HG02885 (cell line): ENCODE data around the gene KRTAP23-1.

Experiments used
- ATAC-seq: cut with Tn5 transposase; IDR thresholded peaks from one replicate; pipeline ENCODE4 v1.9.1; 2021; ENCODE audit warnings: mild to moderate bottlenecking; ENCODE audit not compliant: unreplicated experiment, poor library complexity

KRTAP23-1 gene, protein sequence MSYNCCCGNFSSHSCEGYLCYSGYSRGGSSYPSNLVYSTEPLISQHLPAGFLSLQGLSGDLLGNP

DNA sequence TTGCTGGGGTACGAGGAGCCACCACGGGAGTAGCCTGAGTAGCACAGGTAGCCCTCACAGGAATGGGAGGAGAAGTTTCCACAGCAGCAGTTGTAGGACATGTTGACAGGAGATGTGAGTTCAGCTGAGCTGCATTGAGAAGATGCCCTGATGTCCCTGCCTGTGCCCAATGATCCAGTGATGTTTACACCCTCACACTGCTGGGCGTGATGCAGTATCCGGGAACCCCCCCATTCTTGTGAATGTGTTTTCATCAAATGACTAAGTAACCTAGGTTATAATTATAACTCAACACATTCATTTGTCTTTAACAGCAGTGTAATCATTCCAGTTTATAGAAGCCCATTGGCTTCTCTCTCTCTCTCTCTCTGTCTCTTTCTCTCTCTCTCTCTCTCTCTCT, at the start of gene KRTAP23-1:
KRTAP23-1 (minus strand) TSS at position 101 of the 400 bp plus-strand sequence; CDS start at position 101, 0 bp downstream.
- no peak for ATAC-seq

DNA sequence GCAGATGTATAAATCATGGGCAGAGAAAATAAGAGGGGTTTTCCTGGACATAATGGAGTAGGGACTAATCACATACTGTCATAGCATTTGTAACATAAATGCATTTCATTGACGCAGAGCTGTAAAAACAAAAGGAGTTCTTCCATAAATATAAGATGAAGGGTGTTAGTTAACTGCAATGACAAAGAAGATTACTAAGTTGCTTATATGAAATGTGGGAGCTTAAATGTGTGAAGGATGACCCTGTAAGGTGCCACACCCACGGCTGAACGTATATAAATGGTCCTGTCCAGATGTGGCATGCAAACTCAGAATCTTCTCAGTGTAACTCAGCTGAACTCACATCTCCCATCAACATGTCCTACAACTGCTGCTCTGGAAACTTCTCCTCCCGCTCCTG, 47.3 kb upstream of the KRTAP23-1 start, which contains the start of gene KRTAP13-1:
KRTAP13-1 (plus strand) TSS at position 301 of the 400 bp plus-strand sequence; CDS start at position 357, 56 bp downstream.
- ATAC-seq = no peak

DNA sequence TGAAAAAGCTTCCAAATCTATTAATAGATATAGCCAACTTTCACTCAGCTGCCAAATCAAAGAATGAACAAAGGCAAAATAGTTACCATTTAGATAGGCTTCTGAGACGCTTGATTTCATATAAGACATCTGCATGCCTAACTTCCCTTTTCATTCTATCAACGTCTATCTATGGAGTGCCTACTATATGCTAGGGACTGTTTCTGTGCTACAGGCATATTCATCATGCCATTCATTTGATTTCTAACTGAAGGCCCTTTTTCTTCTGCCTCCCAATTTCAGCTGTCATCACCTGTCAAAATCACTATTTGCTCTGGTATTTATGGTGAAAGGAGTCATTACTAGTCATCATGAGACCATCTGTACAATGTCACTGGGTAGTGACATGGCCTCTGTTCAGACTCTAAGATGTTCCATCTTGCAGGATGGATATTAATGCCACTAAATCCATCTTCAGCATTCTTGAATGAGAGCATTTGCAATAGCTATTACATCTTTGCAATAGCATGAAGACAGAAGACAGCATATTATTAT, 43.2 kb upstream of the KRTAP23-1 start:
- ATAC-seq = no peak

DNA sequence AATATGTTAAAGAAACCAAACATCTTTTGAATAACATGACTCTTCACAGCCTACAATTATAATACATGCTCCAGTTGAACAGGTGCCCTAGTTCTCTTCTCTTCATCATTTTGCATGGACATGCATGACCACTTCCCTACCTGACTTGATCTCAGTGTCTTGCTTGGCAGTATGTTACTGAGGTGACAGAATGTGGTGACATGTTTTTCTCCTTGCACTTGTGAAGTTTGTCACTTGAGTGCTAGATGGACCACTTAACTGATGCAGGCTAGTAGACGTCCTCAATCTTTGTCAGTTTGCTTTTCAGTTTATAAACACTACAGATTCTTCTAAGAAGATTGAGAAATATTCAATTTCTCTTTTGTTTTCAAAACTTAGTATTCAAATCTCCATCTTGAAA, 33.8 kb upstream of the KRTAP23-1 start:
- ATAC-seq = no peak

DNA sequence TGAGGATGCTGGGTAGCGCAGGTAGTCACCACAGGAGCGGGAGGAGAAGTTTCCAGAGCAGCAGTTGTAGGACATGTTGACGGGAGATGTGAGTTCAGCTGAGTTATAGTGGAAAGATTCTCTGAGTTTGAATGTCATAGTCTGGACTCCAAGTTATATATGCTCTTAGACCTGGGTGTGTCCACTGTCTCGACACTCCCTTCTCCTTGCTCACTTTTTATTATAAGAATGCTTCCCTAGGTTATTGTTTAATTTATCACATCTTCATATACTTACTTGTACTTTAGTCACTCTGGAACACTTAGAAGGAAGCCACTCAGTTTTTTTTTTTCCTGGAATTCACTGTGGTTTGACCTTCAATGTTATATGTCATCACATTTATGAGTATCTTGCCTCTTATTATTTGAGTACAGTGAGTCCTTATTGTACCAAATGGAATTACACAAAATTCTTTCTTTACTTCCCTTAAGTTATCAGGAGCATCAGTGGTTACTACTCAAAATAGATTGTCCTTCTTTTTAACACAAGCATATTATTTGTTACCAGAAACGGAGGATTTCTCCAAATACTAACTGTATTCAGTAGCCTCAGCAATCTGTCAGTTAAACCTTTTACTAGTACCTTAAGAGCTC, 23.8 kb upstream of the KRTAP23-1 start, which contains the start of gene KRTAP13-2:
KRTAP13-2 (minus strand) TSS at position 133 of the 632 bp plus-strand sequence; CDS start at position 75, 58 bp downstream.
- no peak for ATAC-seq

DNA sequence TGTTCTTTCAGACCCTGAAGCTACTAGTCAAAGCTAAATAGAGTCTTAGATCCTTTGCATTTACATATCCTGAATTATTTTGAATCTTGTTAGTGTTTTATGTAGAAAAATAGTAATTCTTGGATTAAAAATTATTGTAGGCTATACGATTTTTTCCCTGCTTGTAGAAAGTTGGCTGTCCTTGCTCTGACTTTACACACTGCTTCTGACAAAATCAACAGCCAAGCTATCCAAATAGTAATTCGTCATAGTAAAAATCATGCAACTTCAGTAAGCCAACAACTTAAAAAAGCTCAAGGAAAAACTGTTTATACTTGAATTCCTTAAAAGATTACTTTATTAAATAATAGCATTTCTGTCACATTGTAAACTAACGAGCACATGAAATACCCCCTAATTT, 7.5 kb upstream of the KRTAP23-1 start:
- ATAC-seq = no peak

DNA sequence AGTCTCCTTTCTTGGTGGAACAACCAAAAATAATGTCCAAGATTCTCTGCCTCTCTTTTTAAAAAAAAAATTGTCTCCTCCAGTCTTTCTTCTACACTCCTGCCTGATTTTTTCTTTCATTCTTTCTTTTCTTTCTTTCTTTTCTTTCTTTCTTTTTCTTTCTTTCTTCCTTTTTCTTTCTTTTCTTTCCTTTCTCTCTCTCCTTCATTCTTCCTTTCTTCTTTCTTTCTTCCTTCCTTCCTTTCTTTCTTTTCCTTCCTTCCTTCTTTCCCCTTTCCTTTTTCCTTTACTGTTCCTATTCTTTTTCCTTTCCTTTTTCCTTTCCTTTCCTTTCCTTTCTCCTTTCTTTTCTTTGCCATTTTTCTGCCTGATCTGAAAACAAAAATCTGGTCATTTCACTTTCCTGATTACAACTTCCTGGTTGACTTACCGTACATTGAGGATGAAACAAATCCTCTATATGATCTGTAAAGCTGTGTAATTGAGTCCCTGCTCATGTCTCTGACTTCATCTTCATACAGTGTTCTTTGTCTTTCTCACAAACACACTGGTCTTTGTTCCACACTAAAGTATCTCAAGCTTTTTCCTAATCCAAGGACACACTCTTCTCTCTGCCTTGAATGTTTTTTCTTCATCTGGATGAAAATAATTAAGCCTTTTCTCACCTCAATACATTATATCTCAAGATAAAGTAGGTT, 6.1 kb upstream of the KRTAP23-1 start:
- ATAC-seq = no peak

DNA sequence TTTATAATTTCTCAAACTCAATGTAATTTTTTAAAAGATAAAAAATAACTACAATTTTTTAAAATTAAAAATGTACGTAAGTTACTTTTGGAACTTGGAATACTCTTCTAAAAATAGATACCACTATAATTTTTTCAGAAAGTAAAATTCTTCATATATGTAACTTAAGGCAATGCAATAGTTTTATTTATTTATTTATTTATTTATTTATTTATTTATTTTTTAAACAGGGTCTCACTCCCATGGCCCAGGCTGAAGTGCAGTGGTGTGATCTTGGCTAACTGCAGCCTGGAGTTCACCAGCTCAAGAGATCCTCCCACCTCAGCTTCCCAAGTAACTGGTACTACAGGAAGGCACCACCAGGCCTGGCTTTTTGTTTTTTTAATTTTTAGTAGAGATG, 3.1 kb upstream of the KRTAP23-1 start:
- ATAC-seq = no peak

DNA sequence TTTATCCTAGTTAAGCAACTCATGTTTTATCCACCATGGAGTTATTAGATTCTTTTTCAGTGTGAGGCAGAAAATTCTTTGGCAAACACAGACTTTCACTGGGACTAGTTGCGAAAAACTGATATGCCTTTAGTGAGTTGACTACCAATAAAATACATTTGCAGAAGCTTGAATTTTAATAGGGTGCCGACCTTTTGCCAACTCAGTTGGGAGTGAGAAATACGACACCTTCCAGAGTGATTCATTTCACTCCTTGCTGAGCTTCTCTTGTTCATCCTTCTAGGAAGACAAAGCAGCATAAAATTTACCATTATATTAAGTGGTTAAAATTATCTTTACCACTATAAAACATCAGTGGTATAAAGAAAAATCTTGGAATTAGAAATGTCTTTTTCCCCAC, 1.2 kb upstream of the KRTAP23-1 start:
- no peak for ATAC-seq

DNA sequence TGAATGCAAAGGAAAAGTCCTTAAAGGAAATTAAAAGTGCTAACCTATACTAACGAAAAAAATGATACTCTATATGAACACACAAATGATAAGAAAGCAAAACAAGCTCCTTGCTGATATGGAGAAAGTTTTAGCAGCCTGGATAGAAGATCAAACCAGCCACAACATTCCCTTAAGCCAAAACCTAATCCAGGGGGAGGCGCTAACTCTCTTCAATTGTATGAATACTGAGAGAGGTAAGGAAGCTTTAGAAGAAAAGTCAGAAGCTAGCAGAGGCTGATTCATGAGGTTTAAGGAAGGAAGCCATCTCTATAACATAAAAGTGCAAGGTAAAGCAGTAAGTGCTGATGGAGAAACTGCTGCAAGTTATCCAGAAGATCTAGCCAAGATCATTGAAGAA, 3.4 kb downstream of the KRTAP23-1 start:
- no peak for ATAC-seq

DNA sequence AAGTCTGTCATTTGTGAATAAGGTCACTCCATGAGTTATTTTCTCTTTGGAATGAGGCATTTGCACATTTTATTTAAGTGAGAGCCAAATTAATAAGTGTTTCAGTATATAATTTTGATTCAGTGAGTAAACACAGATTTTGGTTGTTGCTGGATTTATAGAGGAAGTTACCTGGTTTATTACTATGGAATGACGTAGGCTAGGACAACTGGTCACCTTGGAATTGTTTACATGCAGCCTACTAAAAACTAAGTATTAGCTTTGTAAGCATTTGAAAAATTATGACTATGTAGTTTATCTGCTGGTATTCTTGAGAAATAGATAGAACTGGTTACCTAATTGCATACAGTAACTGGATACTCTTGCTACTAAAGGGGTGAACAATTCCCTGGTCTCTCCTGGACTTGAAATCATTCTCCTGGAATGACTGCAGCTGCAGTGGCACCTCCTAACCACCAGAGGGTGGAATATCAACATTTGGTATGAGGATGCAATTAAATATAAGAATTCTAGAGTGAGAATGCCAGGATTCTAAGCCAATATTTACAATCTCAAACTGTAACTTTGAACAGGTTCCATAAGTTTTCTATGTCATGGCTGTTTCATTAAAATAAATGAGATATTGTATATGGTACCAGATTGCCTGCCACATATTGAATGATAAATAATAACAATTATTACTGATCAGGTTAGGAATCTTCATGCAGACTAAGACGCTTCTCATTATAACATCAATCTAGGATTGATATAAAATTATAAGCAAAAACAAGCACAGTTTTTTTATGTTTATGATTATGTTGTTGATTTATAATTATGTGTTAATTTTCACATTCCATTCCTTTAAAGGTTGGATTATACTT, 7.5 kb downstream of the KRTAP23-1 start:
- ATAC-seq = peak; percentile 73

DNA sequence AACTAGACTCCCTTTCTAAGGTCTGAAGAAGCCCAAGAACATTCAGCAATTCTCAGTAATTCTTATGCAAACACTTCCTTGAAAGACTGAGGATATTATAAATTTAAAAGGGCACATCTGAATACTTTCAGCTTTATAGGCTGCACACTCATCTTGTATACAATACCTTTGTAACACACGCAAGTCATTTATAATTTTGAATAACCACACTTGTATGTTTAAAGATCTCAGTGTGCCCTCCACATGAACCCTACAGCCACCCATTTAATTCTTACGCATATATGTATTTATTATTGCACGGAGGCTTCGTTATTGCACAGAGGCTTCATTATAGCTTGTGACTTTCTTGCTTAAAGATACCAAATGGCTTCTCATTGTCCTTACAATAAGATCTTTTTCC, 9.7 kb downstream of the KRTAP23-1 start:
- no peak for ATAC-seq

DNA sequence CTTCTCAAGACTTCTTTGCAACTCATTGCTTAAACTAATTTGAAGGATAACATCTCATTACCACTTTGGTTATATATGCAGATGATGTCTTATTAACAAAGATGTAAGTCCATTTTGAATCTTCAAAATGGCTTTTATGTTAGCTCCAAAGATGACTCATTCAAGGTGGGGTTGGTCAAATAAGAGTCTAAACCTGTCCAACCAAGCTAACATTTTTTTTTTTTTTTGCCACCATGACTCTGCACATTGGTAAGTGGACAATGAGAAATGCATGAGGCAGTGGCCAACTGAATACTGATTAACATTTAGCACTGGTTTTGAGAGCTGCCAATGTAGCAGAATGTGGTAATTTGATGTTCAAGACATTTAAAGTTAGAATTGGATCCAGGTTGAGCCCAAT, 10.6 kb downstream of the KRTAP23-1 start:
- ATAC-seq = no peak

DNA sequence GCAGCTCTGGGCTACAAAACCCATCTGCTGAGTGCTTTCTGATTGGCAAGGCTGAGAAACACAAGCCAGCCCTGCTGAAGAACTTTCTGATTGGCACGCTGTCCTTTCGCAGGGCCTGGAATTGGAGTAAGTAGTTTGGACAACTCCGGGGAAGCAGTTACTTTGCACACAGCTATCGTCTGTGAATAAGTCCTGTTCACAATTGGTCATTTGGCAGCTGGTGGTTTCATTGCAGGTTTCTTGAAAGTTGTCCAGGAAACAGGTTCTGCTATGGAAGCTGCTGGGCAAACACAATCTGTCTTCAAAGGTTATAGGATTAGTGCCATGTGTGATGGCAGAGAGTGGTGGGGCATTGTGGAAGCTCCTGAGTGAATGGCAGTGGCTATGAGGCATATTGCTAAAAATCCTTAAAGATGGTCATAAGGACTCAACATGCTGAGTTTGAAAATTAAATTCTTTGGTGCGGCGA, 11.1 kb downstream of the KRTAP23-1 start, which contains the start of gene KRTAP27-1:
KRTAP27-1 (minus strand) TSS at position 419 of the 469 bp plus-strand sequence; CDS start at position 393, 26 bp downstream.
- ATAC-seq = no peak

DNA sequence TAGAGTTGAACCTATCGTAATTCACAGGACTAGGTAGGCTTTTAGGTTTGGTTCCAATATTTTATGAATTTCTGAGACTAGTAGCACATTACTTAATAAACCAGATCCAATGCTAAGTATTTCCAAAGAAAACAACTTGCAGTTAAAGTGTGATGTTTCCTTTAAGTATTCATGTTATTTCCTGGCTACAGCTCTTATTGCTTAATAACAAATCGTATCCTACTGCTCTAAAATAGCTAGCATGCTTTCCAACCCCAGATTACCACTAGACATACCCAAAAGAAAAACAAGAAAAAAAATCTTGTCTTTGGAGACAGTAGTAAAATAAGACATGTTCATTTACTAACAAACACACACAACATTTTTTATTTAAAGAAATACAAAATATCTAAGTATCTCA, 11.8 kb downstream of the KRTAP23-1 start:
- no peak for ATAC-seq

DNA sequence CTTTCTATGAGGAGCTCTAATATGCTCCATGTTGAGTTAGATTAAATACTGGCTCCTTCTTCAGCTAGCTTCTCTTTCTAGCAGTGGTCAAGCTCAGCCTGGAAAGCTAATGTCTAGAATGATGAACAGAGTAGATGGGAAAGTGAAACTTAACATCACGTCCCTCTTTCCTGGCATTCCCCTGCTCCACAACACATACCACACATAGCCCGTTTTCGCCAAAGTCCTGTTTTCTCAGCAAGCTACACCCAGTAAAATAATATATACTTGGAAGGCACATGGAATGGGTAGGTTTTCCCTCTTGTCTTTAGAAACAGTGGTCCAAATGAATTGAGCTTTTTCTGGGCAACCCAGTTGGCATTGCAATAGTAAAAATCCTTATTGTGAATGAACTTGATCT, 14.7 kb downstream of the KRTAP23-1 start:
- ATAC-seq = no peak

DNA sequence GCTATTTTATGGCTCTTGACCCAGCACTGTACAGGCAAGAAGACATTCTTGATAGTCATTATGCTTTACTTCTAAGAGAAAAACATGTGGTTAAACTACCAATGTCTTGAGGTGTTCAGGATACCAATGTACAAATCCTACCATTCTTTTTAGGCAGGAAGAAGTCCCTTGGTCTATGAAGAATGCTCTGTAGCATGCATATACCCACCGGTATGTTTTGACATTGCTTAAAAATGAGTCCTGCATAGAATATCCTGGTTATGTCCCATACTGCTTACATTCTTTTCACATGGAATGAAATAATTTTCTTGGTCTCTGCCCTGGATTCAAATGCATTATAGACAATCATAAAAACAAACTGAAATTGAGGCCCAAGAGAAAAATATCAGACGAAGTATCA, 15.7 kb downstream of the KRTAP23-1 start:
- ATAC-seq = no peak

DNA sequence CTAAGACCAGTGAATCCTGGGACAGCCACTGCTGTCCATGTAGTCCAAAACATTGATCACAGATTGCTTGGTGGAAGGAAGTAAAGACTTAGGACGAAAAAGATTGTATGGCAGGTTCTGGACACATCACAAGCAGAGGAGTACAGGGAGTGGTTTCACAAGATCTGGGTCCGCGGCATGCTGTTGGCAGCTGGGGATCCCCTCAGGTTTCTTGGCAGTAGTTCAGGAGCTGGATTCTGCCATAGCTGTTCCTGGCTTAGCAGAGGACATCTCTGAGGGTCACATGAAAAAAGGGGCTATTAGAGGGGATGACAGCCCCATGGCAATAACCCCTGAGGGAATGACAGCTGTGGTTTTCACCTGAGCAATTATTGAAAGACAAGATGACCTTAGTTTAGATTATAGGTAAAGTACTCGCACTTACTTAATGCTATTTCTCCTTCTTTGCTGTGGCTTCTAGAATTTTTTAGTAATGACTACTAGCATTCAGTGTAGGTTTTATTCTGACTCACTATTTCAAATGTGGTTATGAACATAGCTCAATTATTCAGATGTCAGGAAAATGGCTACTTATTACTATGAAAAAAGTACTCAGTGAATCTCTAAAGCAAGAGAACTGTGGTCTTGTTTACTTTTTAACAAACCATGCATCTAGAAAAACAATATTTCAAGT, 19.1 kb downstream of the KRTAP23-1 start:
- no peak for ATAC-seq

DNA sequence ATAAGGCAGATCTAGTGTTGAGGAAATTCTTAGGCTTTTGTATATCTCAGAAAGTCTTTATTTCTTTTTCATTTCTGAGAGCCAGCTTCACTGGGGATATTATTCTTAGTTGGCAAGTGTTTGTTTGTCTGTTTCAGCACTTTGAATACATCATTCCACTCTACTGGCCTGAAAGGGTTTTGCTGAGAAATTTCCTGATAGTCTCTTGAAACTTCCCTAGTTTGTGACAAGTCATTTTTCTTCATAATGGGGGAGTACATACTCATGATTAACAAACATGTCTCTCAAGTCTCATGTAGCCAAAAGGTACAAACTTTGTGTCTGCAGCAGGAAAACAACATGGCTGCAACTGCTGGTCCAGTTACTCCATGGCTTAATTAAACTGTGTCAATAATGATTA, 22.0 kb downstream of the KRTAP23-1 start:
- no peak for ATAC-seq

DNA sequence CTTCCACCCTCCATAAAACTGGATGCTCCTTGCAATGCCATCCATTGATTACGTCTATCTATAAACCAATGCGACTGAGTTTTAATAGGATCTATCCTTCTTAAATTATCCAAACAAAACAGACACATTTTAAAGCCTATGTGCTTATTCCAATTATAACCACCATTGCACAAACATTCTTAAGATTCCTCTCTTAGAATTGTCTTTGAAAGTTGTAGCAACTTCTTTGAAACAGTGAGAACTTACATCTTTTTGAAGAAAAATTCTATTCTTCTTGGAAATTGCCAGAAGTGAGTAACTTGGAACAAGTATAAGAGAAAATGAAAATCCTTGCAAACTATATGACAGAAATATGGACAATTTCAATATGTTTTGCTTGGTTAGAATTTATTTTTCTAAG, 28.2 kb downstream of the KRTAP23-1 start, which contains the start of gene KRTAP26-1:
KRTAP26-1 (minus strand) TSS at position 101 of the 400 bp plus-strand sequence. CDS start 280 bp downstream, outside the sequence.
- no peak for ATAC-seq
